Right ventricle myocardium inferior (tissue), 1 donor: ENCODE data around the gene UPK1A. TPM values are rescaled to one million over a fixed set of nuclear protein-coding genes. Genes with fewer than 3 reads are reported as not detected.
A peak's percentile ranks its signal among the peaks of the same experiment; 100 is the strongest.

ENCODE experiments used
- ATAC-seq: fragments of 200-7000 bp; cut with Tn5 transposase; one replicate; pipeline ENCODE4 v1.9.1; 2020; ENCODE audit warnings: mild to moderate bottlenecking, moderate library complexity
- DNase-seq: peaks from one replicate; pipeline ENCODE4 v3.0.0; 2021; ENCODE audit errors: missing footprints
- intact Hi-C: fragments of 100-400 bp; cut with DNase I; formaldehyde crosslinking; loops from one replicate; pipeline ENCODE4 v1.11.0; 2022
- total RNA-seq: library from RNA; stranded (reverse); fragmentation: NEBNext Ultra II Directional; extraction: Animal tissue kit (Norgen Biotek cat#: 25700); gene quantifications from one replicate; pipeline ENCODE4 v1.2.1, GENCODE V29; 2021
- donor health status: DM: no; HTN: yes; CAD: no; lungs with severe emphysema.

The UPK1A gene
- total RNA-seq, 1 donor from 2014 or later, result not detected

DNA sequence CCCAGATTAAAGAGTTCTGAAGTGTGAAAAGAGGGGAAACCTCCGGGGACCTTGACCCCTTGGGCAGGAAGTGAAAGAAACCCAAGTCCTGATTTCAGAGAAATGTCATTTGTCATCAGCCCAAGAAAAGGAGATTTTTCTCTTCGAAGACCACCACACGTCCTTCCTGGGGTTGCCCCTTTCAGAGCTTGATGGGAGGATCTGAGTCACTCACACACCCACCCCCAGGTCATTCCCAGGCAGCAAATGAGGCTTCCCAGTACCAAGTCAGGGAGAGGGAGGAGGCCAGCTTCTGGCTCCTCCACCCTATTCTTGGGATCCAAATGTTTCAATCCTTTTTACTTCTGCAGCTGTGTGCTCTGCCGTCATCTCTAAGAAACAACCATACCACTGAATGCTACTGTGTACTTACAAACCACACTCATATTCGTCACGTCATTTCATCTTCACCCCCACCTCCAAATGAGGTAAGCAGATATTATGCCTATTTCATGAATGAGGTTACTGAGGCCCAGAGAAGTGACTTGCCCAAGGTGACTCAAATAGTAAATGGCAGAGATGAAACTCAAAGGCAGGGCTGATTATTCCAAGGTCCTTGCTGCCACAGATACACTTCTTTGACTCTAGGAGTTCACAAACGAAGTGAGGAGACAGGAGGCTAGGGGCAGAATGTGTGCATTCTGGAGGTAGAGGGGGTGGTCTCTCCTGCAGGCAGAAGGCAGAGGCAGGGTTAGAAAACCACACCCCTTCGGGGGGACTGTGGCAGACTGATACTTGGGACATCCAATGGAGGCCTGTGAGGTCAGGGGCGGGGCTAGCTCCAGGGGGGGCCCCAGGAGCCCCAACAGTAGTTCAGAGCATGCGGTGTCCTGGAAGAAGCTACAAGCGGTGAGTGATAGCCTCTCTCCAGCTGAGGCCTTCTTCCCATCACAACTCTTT lies 46.5 kb downstream of the UPK1A start:
- no peak for ATAC-seq
- DNase-seq, result peak; percentile 70
- intact Hi-C loops, result no loop called here

DNA sequence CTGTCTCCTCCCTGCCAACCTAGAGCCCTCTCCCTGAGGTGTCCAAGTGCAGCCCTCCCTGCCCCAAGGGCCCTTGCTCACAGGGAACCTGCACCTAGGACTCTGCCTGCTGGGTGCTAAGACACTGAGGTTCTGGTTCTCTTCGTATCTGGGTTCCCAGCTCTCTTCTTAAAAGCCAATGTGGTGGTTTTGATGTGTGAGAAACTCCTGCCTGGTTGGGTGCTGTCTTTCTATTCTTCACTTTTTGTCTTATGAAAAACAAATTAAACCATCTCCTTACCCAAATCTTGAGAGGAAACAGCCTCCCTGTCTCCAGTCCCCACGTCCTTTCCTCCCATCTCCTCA lies 47.2 kb downstream of the UPK1A start:
- intact Hi-C loops, result no loop called here
- ATAC-seq (no peak), DNase-seq (no peak)

DNA sequence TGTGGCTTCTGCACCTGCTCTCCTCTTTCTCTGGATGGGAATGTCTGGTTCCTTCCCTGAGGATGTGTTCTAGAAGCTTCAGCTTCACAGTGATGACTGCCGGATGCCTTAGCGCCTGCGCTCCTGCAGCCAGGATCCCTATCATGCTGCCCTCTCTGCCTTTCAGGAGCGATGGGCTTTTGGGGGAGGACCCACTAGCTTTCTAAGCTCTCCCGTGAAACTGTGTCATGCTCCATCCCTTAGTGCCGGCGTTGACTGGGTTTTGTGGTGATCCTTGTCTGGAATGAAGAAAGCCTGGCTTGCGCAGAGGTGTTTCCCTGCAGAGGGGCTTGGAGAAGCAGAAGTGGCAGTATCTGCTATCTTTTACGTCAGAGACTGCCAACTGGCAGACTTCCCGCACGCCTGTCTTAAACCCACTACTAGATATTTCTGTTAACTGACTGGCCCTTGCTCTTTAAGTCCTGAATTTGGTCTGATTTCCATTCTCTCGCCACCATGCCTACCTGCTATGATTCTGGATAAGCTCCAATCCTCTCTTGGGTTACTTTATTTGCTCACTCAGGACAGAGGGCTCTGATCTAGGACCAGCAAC lies 47.7 kb downstream of the UPK1A start:
- intact Hi-C loops, result no loop called here
- no peak for ATAC-seq
- peak; percentile 34 for DNase-seq

DNA sequence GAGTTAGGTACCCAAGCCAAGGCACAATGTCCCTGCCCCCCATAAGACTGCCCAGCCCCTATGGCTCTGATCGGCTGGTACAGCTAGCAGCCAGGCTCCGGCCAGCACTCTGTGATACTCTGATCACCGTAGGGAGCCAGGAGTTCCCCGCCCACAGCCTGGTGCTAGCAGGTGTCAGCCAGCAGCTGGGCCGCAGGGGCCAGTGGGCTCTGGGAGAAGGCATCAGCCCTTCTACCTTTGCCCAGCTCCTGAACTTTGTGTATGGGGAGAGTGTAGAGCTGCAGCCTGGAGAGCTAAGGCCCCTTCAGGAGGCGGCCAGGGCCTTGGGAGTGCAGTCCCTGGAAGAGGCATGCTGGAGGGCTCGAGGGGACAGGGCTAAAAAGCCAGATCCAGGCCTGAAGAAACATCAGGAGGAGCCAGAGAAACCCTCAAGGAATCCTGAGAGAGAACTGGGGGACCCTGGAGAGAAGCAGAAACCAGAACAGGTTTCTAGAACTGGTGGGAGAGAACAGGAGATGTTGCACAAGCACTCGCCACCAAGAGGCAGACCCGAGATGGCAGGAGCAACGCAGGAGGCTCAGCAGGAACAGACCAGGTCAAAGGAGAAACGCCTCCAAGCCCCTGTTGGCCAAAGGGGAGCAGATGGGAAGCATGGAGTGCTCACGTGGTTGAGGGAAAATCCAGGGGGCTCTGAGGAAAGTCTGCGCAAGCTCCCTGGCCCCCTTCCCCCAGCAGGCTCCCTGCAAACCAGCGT lies 48.5 kb downstream of the UPK1A start:
- ATAC-seq (no peak), DNase-seq (peak; percentile 42)
- intact Hi-C loops, result no loop called here

DNA sequence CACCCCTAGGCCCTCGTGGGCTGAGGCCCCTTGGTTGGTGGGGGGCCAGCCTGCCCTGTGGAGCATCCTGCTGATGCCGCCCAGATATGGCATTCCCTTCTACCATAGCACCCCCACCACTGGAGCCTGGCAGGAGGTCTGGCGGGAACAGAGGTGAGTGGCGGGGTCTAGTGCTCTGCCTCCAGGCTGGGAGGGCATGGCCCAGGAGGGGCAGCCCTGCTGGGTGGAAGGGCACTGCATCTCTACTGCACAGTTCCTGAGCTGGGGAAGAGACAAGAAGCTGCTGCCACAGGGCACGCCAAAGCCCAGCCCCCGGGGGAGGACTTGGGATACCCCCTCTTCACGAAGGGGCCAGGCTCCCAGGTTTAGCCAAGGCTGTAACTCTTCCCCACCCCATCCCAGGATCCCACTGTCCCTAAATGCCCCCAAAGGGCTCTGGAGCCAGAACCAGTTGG lies 49.1 kb downstream of the UPK1A start:
- DNase-seq, result peak; percentile 15
- intact Hi-C loops, result no loop called here
- ATAC-seq, result no peak

DNA sequence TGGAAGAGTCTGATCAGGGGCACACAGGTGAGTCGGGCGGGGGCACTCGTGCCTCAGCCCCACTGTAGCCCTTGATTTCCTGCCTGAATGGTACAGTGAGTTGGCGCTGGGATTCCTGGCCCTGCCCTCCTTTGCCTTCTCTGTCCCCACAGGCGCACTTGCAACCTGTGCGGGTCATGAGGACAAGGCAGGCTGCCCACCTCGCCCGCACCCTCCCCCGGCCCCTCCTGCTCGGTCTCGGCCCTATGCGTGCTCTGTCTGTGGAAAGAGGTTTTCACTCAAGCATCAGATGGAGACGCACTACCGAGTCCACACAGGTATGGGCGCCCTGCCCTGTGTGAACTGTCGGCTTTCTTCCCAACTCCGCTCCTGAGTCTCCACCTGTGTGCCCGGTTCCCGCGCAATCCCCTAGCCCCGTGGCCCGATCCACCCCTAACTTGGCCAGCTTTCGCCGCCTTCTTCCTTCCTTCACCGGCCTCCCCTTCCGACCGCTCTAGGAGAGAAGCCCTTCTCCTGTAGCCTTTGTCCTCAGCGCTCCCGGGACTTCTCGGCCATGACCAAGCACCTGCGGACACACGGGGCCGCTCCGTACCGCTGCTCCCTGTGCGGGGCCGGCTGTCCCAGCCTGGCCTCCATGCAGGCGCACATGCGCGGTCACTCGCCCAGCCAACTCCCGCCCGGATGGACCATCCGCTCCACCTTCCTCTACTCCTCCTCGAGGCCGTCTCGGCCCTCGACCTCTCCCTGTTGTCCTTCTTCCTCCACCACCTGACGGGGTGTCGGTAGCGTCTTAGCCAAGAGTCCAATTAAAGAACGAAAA lies 49.9 kb downstream of the UPK1A start:
- intact Hi-C loops, result loop anchor here (1.0 kb wide), 2 partner anchors 14 to 41 kb away; partner anchors contain the start of gene HSPB6
- ATAC-seq, result peak; percentile 42
- DNase-seq, result peak; percentile 88

DNA sequence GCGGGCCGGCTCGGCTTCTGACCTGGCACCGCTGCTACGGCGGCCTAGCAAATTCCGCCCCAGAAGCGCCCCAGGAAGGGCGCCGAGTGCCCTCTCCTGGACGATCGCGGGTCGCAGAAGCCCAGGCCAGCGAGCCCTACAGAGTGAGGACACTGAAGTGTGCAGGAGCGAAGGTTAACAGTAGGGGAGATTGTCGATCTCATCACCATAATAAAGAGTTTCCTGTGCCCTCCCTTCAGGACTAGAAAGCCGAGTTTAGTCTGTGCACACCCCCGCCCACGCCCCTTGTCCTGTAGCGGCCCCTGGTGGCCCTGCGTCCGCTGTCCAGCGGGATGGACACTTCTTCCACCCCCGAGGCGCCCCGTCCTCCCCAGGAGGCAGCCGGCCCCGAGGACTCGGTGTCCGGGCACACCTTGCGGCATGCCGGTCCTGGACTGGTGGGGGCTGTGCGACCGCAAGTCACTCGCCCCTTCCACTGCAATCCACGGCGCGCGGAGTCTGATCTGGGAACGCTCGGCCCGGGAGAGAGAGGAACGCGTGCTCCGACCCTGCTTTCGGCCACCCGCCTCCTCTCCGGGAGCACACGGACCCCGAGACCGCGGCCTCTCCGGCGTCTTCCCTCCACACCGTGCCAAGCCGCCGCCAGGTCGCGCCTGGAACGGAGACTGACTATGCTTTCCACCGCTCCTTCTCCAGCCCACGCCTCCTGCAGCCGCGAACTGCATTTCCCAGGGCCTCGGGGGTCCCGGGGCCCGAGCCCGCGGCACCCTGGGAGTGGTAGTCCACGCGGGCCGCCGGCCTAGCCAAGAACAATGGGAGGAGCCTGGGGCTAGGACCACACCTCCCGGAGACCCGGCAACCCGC lies 50.7 kb downstream of the UPK1A start:
- ATAC-seq, result peak; percentile 96
- intact Hi-C loops, result loop anchor here (1.0 kb wide), 6 partner anchors 15 to 214 kb away; partner anchors contain the start of genes HSPB6, PSENEN and U2AF1L4
- DNase-seq, result peak; percentile 99

DNA sequence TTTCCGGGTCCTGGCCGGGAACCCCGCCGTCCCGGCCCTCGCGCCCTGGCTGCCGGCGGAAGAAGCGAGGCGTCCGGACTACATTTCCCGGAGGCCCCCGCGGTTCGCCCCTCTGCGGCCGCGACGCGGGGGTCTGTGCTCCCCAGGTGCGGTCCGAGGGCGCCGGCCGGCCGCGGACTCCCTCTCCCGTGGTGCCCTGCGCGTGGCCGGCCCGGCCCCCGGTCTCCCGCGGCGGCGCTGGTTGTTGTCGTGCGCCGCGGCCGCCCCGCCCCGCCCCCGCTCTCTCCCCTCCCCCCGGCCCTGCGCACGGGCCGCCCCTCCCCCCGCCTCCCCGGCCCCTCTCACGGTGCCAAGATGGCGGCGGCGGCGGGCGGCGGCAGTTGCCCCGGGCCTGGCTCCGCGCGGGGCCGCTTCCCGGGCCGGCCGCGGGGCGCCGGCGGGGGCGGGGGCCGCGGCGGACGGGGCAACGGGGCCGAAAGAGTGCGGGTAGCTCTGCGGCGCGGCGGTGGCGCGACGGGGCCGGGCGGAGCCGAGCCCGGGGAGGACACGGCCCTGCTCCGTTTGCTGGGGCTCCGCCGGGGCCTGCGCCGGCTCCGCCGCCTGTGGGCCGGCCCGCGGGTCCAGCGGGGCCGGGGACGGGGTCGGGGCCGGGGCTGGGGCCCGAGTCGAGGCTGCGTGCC lies 51.5 kb downstream of the UPK1A start, which contains the start of gene KMT2B:
KMT2B (plus strand) TSS at position 339 of the 680 bp plus-strand sequence; CDS start at position 355, 16 bp downstream.
- peak; percentile 82 for ATAC-seq
- no peak for DNase-seq
- intact Hi-C loops, result loop anchor here (1.0 kb wide), 4 partner anchors 25 to 213 kb away; partner anchors contain the start of genes PSENEN and U2AF1L4

DNA sequence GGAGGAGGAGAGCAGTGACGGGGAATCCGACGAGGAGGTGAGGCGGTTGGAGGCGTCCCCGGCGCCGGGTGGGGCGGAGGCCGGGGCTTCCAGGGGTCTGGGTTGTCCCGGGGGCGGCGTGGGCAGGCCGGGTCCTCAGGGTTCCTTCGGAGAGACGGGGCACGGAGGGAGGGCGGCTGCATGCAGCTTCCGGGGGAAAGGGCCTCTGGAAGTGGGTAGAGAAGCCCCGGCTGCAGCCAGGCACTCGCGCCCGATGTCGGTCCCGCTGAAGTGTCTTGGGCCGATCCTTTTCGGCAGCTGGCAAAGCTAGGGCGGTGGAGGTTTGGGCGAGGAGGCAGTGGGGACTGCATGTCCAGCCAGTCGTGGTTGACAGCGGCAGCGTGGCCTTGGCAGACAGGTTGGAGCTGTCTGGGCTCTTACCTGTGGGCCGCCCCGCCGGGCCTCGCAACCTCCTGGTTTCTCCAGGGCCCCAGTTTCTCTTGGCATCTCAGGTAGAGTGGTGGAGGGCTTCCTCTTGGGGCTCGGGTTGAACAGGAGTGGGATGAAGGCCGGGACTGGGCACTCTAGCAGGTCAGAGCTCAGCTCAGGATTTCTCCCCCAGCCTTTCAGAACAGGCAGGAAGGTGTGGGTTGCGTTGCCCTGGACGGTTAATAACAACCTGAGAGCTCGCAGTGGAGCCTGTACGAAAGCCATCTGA lies 52.2 kb downstream of the UPK1A start:
- DNase-seq (peak; percentile 70), ATAC-seq (no peak)
- intact Hi-C loops, result no loop called here

DNA sequence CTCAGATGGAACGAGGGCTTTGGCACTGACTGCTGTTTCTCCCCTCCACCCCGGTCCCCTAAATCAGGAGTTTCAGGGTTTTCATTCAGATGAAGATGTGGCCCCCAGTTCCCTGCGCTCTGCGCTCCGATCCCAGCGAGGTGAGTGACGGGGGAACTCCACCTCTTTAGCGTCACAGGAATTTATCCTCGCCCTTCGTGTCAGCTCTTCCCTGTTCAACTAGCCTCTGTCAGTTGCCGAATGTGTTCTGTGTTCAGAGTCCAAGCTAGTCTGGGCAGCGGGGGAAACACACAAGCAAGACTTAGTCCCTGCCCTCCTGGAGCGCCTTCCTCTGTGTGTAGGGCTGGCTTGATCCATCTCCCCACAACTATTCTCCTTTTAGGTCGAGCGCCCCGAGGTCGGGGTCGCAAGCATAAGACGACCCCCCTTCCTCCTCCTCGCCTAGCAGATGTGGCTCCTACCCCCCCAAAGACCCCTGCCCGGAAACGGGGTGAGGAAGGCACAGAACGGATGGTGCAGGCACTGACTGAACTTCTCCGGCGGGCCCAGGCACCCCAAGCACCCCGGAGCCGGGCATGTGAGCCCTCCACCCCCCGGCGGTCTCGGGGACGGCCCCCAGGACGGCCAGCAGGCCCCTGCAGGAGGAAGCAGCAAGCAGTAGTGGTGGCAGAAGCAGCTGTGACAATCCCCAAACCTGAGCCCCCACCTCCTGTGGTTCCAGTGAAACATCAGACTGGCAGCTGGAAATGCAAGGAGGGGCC lies 53.3 kb downstream of the UPK1A start:
- intact Hi-C loops, result no loop called here
- ATAC-seq, result no peak
- peak; percentile 45 for DNase-seq

DNA sequence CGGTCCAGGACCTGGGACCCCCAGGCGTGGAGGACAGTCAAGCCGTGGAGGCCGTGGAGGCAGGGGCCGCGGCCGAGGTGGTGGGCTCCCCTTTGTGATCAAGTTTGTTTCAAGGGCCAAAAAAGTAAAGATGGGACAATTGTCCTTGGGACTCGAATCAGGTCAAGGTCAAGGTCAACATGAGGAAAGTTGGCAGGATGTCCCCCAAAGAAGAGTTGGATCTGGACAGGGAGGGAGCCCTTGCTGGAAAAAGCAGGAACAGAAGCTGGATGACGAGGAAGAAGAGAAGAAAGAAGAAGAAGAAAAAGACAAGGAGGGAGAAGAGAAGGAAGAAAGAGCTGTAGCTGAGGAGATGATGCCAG lies 53.8 kb downstream of the UPK1A start:
- no peak for ATAC-seq
- DNase-seq, result no peak
- intact Hi-C loops, result no loop called here

DNA sequence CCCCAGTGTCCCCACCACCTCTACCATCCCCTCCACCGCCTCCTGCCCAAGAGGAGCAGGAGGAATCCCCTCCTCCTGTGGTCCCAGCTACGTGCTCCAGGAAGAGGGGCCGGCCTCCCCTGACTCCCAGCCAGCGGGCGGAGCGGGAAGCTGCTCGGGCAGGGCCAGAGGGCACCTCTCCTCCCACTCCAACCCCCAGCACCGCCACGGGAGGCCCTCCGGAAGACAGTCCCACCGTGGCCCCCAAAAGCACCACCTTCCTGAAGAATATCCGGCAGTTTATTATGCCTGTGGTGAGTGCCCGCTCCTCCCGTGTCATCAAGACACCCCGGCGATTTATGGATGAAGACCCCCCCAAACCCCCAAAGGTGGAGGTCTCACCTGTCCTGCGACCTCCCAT lies 54.3 kb downstream of the UPK1A start:
- DNase-seq, result peak; percentile 14
- intact Hi-C loops, result no loop called here
- no peak for ATAC-seq

DNA sequence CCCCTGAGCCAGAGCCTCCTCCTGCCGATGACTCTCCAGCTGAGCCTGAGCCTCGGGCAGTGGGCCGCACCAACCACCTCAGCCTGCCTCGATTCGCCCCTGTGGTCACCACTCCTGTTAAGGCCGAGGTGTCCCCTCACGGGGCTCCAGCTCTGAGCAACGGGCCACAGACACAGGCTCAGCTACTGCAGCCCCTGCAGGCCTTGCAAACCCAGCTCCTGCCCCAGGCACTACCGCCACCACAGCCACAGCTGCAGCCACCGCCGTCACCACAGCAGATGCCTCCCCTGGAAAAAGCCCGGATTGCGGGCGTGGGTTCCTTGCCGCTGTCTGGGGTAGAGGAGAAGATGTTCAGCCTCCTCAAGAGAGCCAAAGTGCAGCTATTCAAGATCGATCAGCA lies 55.1 kb downstream of the UPK1A start:
- ATAC-seq (no peak), DNase-seq (peak; percentile 66)
- intact Hi-C loops, result no loop called here

DNA sequence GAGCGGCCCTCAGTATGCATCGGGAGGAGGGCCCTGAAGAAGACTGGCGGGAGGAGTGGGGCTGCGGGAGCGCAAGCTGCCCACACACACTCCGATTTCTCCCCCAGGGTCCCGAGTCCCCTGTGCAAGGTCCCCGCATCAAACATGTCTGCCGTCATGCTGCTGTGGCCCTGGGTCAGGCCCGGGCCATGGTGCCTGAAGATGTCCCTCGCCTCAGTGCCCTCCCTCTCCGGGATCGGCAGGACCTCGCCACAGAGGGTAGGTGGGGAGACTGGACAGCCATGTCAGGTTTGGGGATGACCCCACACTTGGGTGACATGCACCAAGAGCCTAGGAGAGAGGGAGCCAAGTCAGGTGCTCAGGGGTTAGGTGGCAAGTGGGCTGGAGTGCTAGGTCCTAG lies 56.1 kb downstream of the UPK1A start:
- no peak for ATAC-seq
- DNase-seq, result peak; percentile 37
- intact Hi-C loops, result no loop called here

DNA sequence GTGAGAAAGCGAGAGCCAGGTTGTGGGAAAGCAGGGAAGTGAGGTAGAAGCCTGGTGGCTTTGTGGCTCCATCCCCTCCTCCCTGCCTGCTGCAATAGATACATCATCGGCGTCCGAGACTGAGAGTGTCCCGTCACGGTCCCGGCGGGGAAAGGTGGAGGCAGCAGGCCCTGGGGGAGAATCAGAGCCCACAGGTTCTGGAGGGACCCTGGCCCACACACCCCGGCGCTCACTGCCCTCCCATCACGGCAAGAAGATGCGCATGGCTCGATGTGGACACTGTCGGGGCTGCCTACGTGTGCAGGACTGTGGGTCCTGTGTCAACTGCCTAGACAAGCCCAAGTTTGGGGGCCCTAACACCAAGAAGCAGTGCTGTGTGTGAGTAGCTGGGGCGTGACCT lies 56.6 kb downstream of the UPK1A start:
- DNase-seq, result peak; percentile 17
- no peak for ATAC-seq
- intact Hi-C loops, result no loop called here

DNA sequence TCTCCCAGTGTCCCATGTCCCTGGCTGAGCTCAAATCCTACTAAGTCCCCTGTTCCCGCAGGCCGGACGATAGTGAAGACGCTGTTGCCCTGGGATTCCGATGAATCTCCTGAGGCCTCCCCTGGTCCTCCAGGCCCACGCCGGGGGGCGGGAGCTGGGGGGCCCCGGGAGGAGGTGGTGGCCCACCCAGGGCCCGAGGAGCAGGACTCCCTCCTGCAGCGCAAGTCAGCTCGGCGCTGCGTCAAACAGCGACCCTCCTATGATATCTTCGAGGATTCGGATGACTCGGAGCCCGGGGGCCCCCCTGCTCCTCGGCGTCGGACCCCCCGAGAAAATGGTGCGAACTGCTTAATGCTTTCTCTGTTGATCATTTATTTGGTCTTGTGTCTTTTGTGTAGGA lies 57.4 kb downstream of the UPK1A start:
- DNase-seq, result no peak
- intact Hi-C loops, result no loop called here
- no peak for ATAC-seq
